ENCODE data around the gene KCNE5.

- TF ChIP-seq CTCF (IDR thresholded peaks at IDR 0.05; ENCODE audit: low read depth, low read length, poor library complexity, severe bottlenecking) (no peak), EZH2phosphoT487 (IDR thresholded peaks at IDR 0.05; ENCODE audit: borderline replicate concordance, low read length) (no peak)
These were observed 31.8 kb upstream of the KCNE5 start for GRCh38 chrX:109656774-109657173.

Data from DOHH2 (cell line).